ENCODE measurements around the gene NPTXR.

NPTXR gene

DNA sequence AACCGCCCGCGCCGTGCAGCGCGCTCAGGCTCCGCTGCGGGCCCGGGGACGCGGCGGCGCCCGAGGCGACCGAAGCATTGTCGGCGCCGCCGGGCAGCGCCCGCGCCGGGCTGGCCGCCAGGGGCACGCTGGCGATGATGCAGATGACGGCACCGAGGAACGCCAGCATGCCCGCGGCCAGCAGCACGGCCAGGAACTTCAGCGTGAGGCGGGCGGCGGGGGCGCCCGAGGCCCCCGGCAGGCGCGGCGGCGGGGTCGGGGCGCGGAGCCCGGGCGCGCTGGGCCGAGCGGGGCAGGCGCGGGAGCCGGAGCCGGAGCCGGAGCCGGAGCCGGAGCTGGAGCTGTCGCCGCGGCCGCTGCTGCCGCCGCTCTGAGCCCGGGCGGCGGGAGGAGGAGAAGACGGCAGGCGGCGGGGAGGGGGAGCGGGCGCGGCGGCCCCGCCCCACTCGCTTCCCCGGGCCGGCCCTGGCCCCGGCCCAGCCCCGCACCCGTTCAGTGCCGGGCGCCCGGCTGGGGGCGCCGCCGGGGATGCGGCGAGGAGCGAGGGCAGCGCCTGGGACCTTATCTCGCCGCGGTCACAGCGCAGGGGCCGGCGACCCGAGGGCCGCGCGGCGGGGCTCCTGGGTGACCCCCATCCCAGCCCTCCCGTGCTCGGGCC, at the start of gene NPTXR:
Gene NPTXR, minus strand, starts transcription at position 372 of the 658 bp plus-strand sequence.
- peak; percentile 15 for DNase-seq

DNA sequence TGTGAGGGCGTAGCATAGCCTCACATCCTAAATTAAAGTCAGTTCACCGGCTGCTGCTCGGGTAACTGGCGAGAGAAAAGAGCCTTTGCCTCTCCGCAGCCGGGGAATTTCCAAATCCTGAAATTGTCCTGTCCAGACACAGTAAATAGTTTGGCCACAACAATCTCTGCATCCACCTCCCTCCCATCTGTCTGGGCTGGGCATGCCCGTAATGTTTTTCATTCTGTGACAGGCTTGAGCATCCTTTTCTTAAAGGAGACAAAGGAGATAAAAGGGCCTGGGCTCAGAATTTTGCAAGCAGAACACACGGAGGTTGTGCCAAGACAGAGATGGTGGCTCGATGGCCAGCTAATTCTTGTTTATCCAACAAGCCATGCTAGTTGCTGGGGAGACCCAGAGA, 47.4 kb upstream of the NPTXR start:
- no peak for DNase-seq

DNA sequence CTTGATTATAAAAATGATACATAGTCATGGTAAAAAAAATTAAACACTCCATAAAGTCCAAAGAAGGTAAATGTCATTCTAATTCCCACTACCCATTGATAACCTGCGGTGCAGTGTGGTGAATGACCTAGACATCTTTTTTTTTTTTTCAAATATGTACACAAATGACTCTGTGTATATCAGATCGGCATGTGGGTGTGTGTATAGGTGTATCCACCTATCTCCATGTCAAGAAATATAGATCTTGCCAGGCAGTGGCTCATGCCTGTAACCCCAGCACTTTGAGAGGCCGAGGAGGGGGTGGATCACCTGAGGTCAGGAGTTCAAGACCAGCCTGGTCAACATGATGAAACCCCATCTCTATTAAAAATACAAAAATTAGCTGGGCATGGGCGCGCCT, 46.5 kb upstream of the NPTXR start:
- DNase-seq: no peak

DNA sequence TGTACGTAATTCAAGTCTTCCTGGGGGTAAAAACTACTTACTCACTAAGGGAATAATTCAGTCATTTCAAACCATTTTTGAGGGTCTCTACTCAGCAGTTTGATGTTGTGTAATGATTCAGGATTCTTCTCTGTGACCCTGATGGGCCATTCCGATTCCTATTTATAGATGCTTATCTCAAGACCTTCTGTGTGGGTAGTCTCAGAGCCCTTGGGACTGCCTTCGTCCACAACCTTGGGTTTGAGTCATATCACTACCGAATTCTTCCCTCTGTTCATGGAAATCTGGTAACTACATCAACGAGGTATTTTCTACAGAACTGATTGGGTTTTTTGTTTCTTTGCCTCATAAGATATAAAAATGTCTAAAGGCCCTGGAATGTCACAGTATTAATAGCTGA, 42.5 kb upstream of the NPTXR start:
- DNase-seq: no peak

DNA sequence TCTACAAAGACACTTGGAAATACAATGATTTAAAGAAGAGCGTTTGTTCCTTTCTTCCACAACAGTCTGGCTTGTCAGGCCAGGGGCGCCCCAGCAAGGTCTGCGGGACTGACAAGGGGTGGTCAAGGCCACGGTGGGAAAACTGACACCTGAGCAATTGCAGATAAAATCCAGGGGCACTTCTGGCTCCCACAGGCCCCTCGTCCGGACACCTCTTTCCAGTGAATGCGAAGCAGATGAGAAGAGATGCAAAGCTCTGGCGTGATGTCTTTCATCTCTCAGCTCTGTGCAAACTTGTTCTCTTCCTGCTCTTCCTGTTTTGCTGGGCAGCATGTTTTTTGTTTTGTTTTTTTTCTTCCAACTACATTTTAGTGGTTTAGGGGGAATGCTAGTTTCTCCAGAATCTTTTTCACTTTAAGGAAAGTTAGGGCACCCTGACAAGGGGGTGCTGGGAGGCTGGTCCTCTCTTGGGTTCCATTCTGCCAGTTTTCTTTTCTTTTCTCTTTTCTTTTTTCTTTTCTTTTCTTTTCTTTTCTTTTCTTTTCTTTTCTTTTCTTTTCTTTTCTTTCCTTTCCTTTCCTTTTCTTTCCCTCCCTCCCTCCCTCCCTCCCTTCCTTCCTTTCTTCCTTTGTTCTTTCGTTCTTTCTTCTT, 39.3 kb upstream of the NPTXR start:
- DNase-seq: no peak

DNA sequence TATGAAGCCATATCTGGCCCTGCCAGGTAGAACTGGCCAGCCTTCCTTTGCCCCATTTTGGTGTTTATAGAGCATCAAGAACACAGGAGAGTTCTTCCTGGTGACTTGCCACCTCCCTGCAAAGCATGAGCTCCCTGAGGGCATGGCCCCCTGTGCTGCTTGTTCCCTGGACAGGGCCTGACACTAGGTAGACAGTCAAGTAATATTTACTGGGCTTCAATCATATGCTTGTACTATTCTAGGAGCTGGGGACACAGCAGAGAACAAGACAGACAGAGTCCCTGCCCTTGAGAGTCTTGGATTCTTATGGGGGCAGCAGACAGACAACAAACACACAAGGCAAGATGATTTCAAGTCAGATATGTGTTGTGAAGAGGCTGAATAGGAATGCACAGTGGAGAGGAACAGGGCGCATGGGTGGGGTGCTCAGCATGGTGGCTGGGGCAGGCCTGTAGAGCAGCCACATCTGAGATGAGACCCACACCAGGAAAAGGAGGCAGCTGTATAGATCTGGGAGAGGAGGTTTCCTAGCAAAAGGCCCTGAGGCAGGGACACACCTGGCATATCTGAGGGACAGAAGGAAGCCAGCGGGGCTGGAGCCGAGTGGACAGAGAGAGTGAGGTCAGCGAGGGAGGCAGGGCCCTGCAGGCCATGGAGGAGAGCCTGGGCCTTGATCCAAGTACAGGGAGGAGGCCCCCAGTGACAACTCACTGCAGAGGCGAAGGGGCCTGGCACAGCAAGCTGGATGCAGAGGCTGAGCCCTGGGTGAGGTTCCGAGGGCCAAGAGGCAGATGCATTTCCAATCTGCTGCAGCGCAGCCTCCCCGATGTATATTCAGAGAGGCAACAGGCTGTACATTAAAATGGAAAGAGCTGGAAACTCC, 38.4 kb upstream of the NPTXR start:
- no peak for DNase-seq

DNA sequence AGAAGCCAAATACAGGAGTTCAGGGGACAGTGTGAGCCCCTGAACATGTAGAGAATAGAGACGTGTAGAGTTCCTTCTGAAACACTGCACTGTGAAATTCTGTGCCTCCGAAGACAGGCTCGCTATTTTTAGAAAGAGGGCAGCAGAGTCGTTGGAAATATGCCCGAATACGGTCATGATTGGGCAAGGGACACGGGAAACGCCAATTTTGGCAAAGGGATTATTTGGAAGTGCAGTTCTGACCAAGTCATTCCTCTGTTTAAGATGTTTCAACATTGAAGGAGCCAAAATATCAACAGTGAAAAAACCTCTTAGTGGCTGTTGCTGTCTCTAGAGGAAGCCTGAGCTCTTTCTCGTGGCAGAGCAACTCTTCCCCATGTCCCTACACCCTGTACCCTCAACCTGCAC, 37.6 kb upstream of the NPTXR start:
- DNase-seq: no peak

DNA sequence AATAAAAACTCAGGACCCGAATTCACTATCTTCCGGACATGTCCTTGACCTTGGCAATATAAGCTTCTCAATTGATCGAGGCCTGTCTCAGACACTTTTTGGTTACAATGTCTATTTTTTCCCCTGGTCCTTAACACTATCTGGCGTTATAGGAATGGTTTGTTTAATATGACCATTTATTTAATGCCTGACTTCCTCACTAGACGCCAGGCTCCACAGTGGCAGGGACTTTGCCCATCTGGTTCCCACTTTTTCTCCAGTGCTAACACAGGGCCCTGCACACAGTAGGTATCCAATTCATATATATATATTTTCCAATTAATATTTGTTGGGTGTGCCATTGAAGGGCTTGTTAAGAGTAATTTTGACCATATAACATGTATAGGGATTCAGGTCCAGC, 36.1 kb upstream of the NPTXR start:
- no peak for DNase-seq

DNA sequence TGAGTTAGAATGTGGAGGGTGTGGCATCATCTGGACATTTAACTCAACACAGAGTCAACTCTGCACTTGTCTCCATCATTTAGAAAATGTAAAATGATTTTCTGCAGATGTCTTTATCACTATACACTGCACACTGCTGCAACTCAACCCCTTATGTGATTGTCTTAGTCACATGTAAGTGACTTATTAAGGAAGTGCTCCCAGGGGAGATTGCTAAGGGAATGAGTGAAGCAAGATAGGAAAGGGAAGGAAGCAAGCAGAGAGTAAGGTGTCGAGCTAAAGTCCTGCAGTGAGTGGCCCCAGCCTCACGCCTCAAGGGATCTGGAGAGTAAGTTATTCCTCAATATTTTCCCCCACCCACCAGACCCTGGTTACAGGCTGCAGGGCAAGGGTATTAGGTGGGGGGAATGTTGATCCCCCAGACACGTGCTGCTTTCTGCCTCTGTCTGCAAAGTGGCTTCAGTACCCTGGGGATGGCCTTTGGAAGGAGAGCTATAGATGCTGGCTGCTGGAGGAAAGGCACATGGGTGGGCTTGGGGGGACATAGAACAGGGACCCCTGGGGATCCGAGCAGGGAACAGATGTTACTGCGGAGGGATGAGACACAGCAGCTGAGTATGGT, 35.4 kb upstream of the NPTXR start:
- no peak for DNase-seq

DNA sequence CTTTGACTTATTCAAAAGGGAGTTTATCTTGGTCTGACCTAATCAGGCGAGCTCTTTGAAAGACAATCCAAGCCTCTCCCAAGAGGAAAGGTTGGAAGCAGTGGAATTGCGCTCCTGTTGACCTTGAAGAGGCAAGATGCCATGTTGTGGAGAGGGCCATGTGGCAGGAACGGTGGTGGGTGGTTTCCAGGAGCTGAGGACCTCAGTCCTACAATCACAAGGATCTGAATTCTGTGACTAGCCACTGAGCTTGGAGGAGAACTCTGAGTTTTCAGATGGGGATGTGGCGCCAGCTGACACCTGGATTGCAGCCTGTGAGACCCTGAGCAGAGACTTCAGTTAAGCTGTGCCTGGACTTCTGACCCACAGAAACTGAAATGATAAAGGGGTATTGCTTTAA, 34.2 kb upstream of the NPTXR start:
- DNase-seq: no peak

DNA sequence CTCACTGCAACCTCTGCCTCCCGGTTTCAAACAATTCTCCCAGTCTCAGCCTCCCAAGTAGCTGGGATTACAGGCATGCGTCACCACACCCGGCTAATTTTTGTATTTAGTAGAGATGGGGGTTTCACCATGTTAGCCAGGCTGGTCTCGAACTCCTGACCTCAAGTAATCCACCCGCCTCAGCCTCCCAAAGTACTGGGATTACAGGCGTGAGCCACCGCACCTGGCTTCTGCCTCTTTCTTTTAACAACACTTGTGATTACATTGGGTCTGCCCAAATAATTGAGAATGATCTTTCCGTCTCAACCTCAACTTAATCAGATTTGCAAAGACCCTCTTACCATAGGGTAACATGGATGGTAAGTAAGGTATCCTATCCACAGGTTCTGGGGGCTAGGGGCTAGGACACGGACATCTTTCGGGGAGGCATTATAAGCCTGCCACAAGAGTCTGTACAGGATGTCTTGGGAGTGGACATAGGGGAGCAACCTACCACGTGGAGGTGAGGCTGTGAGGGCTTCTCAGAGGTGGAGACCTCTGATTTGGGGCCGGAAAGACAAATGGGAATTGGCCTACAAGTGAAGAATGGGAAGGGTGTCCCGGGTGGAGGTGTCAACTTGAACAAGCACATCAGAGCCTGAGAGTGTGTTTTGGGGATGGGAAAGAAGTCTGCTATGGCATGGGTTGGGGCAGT, 30.8 kb upstream of the NPTXR start:
- DNase-seq: no peak

DNA sequence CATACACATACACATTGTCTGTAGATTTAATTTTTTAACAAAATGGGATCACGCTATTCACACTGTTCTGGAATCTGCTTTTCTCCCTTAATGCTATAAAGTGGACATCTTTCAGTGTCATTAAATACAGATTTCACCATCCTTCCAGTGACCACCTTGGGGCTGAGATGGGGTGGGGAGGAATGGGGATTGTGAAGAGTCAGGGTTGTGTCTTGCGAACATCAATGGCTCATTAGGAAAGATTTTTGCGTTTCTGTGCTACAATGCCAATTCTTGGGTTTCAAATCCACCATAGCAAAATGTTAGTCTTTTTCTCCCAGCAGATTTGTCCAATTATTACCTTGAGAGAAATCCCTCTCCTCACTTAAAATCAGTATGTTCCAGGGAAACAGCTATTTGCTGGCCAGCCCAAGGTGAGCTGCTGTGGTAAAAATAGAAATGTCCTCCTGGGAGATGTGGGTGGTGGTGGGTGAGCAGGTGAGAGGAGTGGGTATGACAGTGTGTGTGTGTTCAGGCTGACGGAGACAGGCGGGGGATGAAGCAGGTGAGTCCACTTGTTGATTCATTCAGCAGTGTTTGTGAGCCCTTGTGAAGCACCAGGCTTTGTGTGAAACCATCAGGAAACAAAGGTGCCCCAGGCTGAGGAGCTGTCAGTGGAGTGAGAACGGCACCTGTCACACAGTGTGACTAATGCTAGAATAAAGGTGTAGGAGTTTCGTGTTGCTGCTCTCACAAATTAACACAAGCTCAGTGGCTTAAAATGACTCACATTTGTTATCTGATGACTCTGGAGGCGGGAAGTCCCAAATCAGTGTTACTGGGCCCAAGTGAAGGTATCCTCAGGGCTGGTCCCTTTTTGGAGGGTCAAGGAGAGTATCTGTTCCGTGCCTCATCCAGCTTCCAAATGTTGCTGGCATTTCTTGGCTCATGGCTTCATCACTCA, 29.9 kb upstream of the NPTXR start:
- no peak for DNase-seq

DNA sequence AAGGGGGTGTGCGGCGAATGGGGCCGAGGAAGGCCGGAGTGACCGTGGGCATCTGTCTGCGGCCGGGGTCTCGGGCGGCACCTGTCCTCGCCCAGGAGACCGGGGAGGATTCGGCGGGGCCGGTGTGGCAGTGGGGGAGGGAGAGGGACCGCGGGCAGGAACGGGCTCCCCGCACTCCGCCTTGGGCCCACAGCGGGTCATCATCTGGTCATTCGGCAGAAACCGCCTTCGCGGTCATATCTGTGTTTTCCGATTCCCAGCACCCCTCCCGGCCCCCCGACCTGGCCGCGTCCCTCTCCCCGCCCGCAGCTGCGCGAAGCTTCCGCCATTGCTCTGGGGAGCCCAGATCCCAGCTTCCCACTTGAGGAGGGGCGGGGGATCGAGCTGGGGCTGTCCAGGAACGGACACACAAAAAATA, 29.0 kb upstream of the NPTXR start:
- no peak for DNase-seq

DNA sequence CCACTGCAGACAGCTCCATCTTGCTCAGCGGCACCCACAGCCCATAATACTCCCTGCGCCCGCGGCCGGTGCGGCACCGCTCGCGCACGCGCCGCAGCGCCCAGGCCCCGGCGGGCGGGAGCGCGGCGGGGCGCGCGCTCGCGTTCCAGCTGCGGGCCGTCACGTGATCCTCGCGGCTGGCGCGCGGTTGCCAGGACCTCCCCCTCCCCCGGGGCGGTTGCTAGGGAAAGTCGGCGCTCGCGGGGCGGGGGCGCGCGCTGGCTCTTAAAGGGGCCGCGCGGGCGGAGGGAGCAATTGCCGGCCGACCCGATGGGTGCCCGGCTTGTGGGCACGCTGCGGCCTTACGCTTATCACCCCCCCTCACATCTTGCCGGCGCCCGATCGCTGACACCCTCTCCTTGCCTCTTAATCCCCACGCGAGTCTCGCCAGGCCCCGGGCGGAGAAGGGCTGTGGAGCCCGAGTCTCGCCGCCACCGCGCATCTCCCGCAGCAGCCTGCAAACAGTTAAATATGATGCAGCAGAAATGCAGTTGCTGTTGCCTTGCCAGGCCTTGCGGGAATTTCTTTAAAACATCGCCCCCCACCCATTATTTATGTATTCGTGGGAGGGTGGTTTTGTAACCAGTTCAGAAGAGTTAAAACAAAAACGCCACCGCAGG, 28.5 kb upstream of the NPTXR start, which contains the start of gene CBX6:
Gene CBX6, minus strand, starts transcription at position 45 of the 659 bp plus-strand sequence. Its CDS starts 26 bp downstream, at position 19.
- peak; percentile 72 for DNase-seq

DNA sequence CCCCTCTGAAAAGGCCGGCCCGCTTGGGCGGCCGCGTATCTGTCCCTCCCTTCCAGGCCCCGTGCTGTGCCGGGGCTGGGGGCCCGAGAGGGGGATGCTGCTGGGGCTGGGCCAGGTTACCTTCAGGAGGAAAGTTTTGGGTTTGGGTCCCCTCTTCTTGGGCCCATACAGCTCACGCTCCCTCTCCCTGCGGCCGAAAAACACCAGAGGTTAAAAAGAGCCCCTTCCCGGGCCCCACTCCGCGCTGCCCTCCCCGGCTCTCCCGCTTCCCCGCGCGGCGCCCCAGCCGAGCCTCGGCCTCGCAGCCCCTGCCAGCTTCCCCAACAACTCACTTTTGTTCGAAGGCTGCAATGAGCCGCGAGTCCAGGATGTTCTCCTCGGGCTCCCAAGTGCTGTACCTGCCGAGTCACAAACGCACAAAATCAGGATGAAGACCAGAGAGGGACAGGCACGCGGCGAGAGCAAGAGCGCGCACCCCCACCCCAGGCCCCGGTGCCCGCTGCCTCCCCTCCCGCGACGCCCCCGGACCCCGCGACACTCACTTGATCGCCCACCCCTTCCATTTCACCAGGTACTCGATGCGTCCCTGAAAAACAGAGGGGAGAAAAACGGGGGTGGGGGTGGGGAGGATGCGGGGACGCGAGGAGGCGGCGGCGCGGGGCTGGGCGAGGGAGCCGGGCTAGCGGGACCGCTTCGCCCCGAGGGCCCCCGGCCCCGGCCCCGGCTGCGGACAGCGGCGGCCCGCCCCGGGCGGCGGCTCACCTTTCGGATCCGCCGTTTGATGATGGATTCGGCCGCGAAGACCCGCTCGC, 27.7 kb upstream of the NPTXR start:
- no peak for DNase-seq

DNA sequence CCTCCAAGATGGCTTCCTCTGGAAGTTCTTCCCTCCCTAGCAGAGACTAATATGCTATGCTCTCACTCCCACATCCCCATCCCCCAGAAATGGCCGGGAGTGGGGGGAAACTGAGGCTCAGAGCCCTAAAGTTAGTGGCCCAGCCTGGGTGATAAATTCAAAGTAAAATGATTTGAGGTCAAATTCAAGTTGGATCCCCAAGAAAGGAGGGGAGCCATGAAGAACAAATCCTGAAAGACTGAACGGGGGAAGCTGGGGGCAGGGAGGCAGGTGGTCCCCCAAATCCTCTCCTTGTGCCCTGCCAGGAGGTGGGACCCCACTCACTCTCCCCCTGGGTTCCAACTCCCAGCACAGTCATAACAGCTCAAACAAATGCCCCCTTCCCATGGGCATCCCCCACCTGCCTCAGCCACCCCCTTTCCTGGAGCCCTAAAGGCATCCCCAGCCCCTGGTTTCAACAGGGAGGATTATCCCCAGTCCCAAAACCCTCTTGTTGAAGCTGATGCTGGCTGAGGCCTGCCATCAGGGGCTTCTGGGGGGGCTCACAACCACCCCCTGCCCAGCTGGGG, 27.0 kb upstream of the NPTXR start:
- no peak for DNase-seq

DNA sequence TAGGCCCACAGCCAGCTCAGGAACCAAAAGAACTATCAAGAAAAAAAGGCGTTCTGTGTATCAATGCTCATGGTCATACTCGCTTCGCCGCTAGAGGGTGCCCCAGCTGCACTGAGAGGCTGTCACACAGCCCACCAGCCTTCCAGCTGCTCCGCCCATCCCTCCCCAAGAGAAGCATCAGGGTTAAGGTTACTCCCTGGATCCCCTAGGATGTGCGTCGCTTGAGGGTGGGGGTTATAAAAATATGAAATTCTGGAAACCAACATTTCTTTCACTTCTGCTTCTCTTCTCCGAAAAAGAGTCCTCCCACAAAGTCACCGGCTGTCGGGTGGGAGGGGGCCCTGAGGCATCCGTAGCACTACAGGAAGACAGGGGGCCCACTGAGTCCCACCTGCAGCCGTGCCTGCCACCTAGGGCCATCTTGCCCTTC, 26.5 kb upstream of the NPTXR start:
- peak; percentile 72 for DNase-seq

DNA sequence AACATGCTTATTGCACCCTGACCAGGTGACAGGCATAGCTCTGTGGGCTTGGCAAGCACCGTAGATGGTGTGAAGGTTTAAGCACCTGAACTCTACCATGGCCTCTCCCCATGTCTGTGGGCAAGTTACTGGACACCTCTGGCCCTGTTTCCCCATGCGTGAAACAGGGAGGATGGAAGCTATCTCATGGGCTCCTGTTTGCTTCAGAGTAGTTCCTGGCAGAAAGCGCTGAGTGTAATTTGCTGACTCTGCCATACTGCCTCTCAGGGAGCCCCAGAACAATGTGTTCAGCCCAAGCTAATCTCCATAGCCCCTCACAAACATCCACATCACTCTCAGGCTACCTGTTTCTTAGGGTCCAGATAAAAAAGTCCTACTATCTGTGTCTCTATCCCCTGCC, 25.8 kb upstream of the NPTXR start:
- DNase-seq: no peak

DNA sequence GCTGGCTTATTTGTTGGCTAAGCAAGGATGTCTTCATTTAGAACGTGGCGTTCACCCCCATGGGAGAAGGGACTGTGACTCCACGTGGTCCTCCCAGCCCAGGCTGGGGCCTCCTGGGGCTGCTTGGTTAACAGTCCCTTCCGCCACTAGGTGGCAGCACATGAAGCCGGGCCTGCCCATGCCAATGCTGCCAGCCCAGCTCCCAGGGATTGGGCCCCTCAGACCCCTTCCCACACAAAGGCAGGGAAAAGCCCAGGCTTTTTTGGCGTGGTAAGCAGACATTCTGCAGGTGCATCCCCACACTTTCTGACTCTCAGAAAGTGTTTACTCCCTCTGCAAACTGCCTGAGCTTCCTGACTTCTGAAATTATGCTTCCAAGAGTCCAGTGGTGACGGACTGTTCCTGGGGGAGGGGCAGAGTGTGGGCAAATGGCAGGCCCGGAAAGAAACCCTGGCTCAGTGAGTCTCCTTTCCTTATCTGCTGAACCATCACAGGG, 25.1 kb upstream of the NPTXR start:
- peak; percentile 48 for DNase-seq
